Measurements from ENCODE around the gene CLEC20A. TPM values are rescaled to one million over a fixed set of nuclear protein-coding genes. Genes with fewer than 3 reads are reported as not detected.

Gene CLEC20A
- polyA plus RNA-seq, 1 donor (not counting 4 experiments of a cell fraction or from before 2014, with no cell fraction given) = not detected

DNA sequence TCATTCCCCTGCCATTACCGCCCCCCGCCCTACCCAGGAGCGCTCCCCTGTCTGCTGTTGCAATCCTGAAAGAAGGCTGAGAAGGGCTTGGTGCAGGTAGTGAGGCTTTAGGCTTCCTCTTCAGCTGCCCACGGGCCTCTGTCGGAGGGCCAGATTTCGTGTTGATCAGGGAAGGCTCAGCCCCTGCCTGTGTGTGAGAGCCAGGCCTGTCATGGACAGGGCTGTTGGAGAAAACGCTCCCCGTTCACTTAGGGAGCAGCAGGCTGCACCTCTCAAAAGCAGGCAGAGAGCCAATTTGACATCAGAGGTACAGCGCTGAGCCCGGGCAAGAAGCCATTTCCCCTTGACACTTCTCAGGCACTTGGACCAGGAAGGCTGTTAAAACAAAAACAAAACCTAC is 35.1 kb upstream of the CLEC20A start:
- Histone ChIP-seq H3K9ac (ENCODE audit: control insufficient read depth, extremely low read depth, insufficient read depth, low read length) (peak overlapping the region; percentile 30), H3K4me2 (ENCODE audit: control insufficient read depth, extremely low read depth, insufficient read depth, low read depth, low read length) (peak overlapping the region; percentile 46), H4K20me1 (ENCODE audit: control insufficient read depth, extremely low read depth, insufficient read depth, low read length) (no peaks in the 10 kb centered on the region), H3K27ac (ENCODE audit: control insufficient read depth, insufficient read depth, low read length) (no peak overlapping the region), H3K9me1 (ENCODE audit: control insufficient read depth, extremely low read depth, insufficient read depth, low read length) (no peaks in the 10 kb centered on the region), H3K36me3 (ENCODE audit: control insufficient read depth in 2 of 2, extremely low read depth in 1 of 2, insufficient read depth in 2 of 2, low read length in 2 of 2) (no peaks in the 10 kb centered on the region), H3K9me3 (ENCODE audit: control insufficient read depth, low read depth, low read length) (no peaks in the 10 kb centered on the region), H3K79me2 (ENCODE audit: control insufficient read depth, insufficient read depth, low read length) (no peaks in the 10 kb centered on the region), H3K27me3 (ENCODE audit: control insufficient read depth, extremely low read depth, insufficient read depth, low read length) (no peaks in the 10 kb centered on the region), H2AFZ (ENCODE audit: control insufficient read depth, low read length) (peak overlapping the region; percentile 57), H3K4me1 (ENCODE audit: control insufficient read depth, extremely low read depth, insufficient read depth, low read length) (peaks cover 24% of the 10 kb centered on the region), H3K4me3 (ENCODE audit: control insufficient read depth in 2 of 3, extremely low read depth in 1 of 3, insufficient read depth in 2 of 3, low read depth in 1 of 3, low read length in 3 of 3) (peak overlapping the region in 1 of 3 experiments; percentile 17)
- no peak for FAIRE-seq
- dilution Hi-C loops (cut with MboI; ENCODE audit: extremely low pct_ligation_motif_present, low sequenced_read_pairs) = no loop called here
- TF ChIP-seq CTCF (optimal IDR thresholded peaks at IDR 0.05 in 1 of 3, IDR thresholded peaks at IDR 0.05 in 1 of 3, conservative IDR thresholded peaks at IDR 0.05 in 1 of 3; ENCODE audit: extremely low read depth in 1 of 3, insufficient read depth in 2 of 3, low read length in 3 of 3) (no peak), EZH2 (IDR thresholded peaks at IDR 0.05; ENCODE audit: low read length) (no peak)
- DNase-seq (ENCODE audit: low read depth, low spot score) = no peak

GRCh38 chr1:178530502-178530901 is 33.7 kb upstream of the CLEC20A start:
- Histone ChIP-seq H2AFZ (ENCODE audit: control insufficient read depth, low read length) (no peak overlapping the region), H3K4me3 (ENCODE audit: control insufficient read depth in 2 of 3, extremely low read depth in 1 of 3, insufficient read depth in 2 of 3, low read depth in 1 of 3, low read length in 3 of 3) (no peak overlapping the region), H3K36me3 (ENCODE audit: control insufficient read depth in 2 of 2, extremely low read depth in 1 of 2, insufficient read depth in 2 of 2, low read length in 2 of 2) (no peaks in the 10 kb centered on the region), H3K9me3 (ENCODE audit: control insufficient read depth, low read depth, low read length) (no peaks in the 10 kb centered on the region), H3K27me3 (ENCODE audit: control insufficient read depth, extremely low read depth, insufficient read depth, low read length) (no peaks in the 10 kb centered on the region), H3K4me1 (ENCODE audit: control insufficient read depth, extremely low read depth, insufficient read depth, low read length) (peaks cover 20% of the 10 kb centered on the region), H3K79me2 (ENCODE audit: control insufficient read depth, insufficient read depth, low read length) (no peaks in the 10 kb centered on the region), H3K4me2 (ENCODE audit: control insufficient read depth, extremely low read depth, insufficient read depth, low read depth, low read length) (no peak overlapping the region), H3K27ac (ENCODE audit: control insufficient read depth, insufficient read depth, low read length) (no peak overlapping the region), H3K9me1 (ENCODE audit: control insufficient read depth, extremely low read depth, insufficient read depth, low read length) (no peaks in the 10 kb centered on the region), H3K9ac (ENCODE audit: control insufficient read depth, extremely low read depth, insufficient read depth, low read length) (no peak overlapping the region), H4K20me1 (ENCODE audit: control insufficient read depth, extremely low read depth, insufficient read depth, low read length) (no peaks in the 10 kb centered on the region)
- DNase-seq (ENCODE audit: low read depth, low spot score) (no peak), FAIRE-seq (no peak)
- dilution Hi-C loops (cut with MboI; ENCODE audit: extremely low pct_ligation_motif_present, low sequenced_read_pairs) = no loop called here
- TF ChIP-seq EZH2 (IDR thresholded peaks at IDR 0.05; ENCODE audit: low read length) (no peak), CTCF (optimal IDR thresholded peaks at IDR 0.05 in 1 of 3, IDR thresholded peaks at IDR 0.05 in 1 of 3, conservative IDR thresholded peaks at IDR 0.05 in 1 of 3; ENCODE audit: extremely low read depth in 1 of 3, insufficient read depth in 2 of 3, low read length in 3 of 3) (no peak)

Measured in keratinocyte (primary cell).